Esophagus squamous epithelium (tissue), 4 donors: ENCODE results near the gene FBXL7.

ENCODE experiments used
- CTCF ChIP-seq, 6 experiments: fragments of 450-650 bp in 4 of 6; fragments of 200-600 bp in 2 of 6; sonication (generic) in 2 of 6; IDR thresholded peaks; one replicate each; pipeline ENCODE4 v1.5.1; 2016 to 2019; ENCODE audit warnings: antibody characterized with exemption in 6 of 6, mild to moderate bottlenecking in 4 of 6, moderate library complexity in 4 of 6
- POLR2A ChIP-seq, 4 donors: fragments of 450-650 bp; IDR thresholded peaks; one replicate each; pipeline ENCODE4 v1.6.1; 2017; ENCODE audit warnings: antibody characterized with exemption in 4 of 4, mild to moderate bottlenecking in 4 of 4, moderate library complexity in 3 of 4

GRCh38 chr5:15682566-15682965, 182.6 kb downstream of the FBXL7 start:
- TF ChIP-seq POLR2A (IDR thresholded peaks at IDR 0.05) (no peak), CTCF (IDR thresholded peaks at IDR 0.05) (no peak)
